Activated CD8-positive, alpha-beta memory T cell treated with anti-CD3 and anti-CD28 coated beads, Interleukin-2, amount 50 U/mL, for 48 hours (primary cell): ENCODE measurements around the gene GNB4.
A peak's percentile ranks its signal among the peaks of the same experiment; 100 is the strongest.

ENCODE experiments used
- DNase-seq: peaks from one replicate; pipeline ENCODE4 v3.0.0-alpha.2; 2020

The GNB4 gene

GRCh38 chr3:179348325-179349013 lies 102.8 kb downstream of the GNB4 start:
- DNase-seq = no peak

- peak; percentile 89 for DNase-seq
Measured at GRCh38 chr3:179347345-179348194, 103.7 kb downstream of the GNB4 start, which contains the start of gene MFN1. Gene MFN1, plus strand, starts transcription at chr3:179347709. Its CDS starts 1,143 bp downstream, at chr3:179348852.
